Neural cell (in vitro differentiated cells): ENCODE data around the gene HIC1. TPM values are rescaled to one million over a fixed set of nuclear protein-coding genes. Genes with fewer than 3 reads are reported as not detected.

ENCODE experiments used
- H2AFZ ChIP-seq: fragments of 200-600, 300-800 bp; sonication (generic), shearing (Covaris generic); 2 replicates; pipeline ENCODE4 v1.6.0; 2014; ENCODE audit warnings: low read depth, mild to moderate bottlenecking, antibody characterized with exemption, low read length, moderate library complexity
- H3F3A ChIP-seq: fragments of 200-600 bp; shearing (Covaris generic); 2 replicates; pipeline ENCODE4 v1.6.1; 2016; ENCODE audit warnings: mild to moderate bottlenecking, moderate library complexity, mixed read lengths, antibody characterized with exemption, low read length; ENCODE audit not compliant: insufficient read depth, poor library complexity, severe bottlenecking
- H3K27ac ChIP-seq: fragments of 200-600, 300-800 bp; sonication (generic), shearing (Covaris generic); 2 replicates; pipeline ENCODE4 v1.5.1; 2014; ENCODE audit warnings: mild to moderate bottlenecking, low read length, moderate library complexity
- H3K27me3 ChIP-seq: fragments of 300-800, 200-600 bp; sonication (generic), shearing (Covaris generic); 2 replicates; pipeline ENCODE4 v1.6.0; 2014; ENCODE audit warnings: mild to moderate bottlenecking, low read depth, low read length, moderate library complexity; ENCODE audit not compliant: insufficient read depth
- H3K36me3 ChIP-seq: fragments of 300-800, 200-600 bp; sonication (generic), shearing (Covaris generic); 2 replicates; pipeline ENCODE4 v1.5.1; 2014; ENCODE audit warnings: mild to moderate bottlenecking, antibody characterized with exemption, low read length, moderate library complexity; ENCODE audit not compliant: insufficient read depth
- H3K4me2 ChIP-seq: fragments of 300-800, 200-600 bp; sonication (generic), shearing (Covaris generic); 2 replicates; pipeline ENCODE4 v1.6.0; 2014; ENCODE audit warnings: mild to moderate bottlenecking, low read length
- H3K4me3 ChIP-seq: fragments of 300-800, 200-600 bp; sonication (generic), shearing (Covaris generic); 2 replicates; pipeline ENCODE4 v1.5.1; 2014; ENCODE audit warnings: mild to moderate bottlenecking, low read length, moderate library complexity
- H3K79me2 ChIP-seq: fragments of 200-600 bp; shearing (Covaris generic); replicated peaks from 2 replicates; pipeline ENCODE4 v1.6.0; 2014; ENCODE audit warnings: mild to moderate bottlenecking, low read length, moderate library complexity; ENCODE audit not compliant: insufficient read depth
- H3K9ac ChIP-seq: fragments of 300-800, 200-600 bp; sonication (generic), shearing (Covaris generic); 2 replicates; pipeline ENCODE4 v1.6.1; 2016; ENCODE audit warnings: mild to moderate bottlenecking, low read length, mixed read lengths
- H3K9me2 ChIP-seq: fragments of 200-600 bp; shearing (Covaris generic); 2 replicates; pipeline ENCODE4 v1.6.1; 2016; ENCODE audit warnings: mild to moderate bottlenecking, low read length, mixed read lengths; ENCODE audit not compliant: insufficient read depth
- H3K9me3 ChIP-seq: fragments of 200-600, 300-800 bp; sonication (generic), shearing (Covaris generic); 2 replicates; pipeline ENCODE4 v1.6.1; 2016; ENCODE audit warnings: mild to moderate bottlenecking, mixed run types, low read length, moderate library complexity, mixed read lengths
- H4K20me1 ChIP-seq: fragments of 200-600 bp; shearing (Covaris generic); 2 replicates; pipeline ENCODE4 v1.6.1; 2016; ENCODE audit warnings: mild to moderate bottlenecking, mixed run types; ENCODE audit not compliant: insufficient read depth
- CTCF ChIP-seq: fragments of 450-650 bp; IDR thresholded peaks from 2 replicates; pipeline ENCODE4 v1.5.1; 2014; ENCODE audit warnings: antibody characterized with exemption, mild to moderate bottlenecking, moderate library complexity; ENCODE audit not compliant: poor library complexity, severe bottlenecking
- EP300 ChIP-seq: fragments of 450-650 bp; conservative IDR thresholded peaks from 2 replicates; pipeline ENCODE4 v1.6.1; 2014; ENCODE audit warnings: antibody characterized with exemption, mild to moderate bottlenecking, moderate library complexity; ENCODE audit not compliant: poor library complexity, severe bottlenecking
- EZH2 ChIP-seq: fragments of 200-600, 300-800 bp; shearing (Covaris generic), sonication (generic); IDR thresholded peaks from 2 replicates; pipeline ENCODE4 v1.6.1; 2014; ENCODE audit warnings: antibody characterized with exemption, low read length, borderline replicate concordance, mild to moderate bottlenecking; ENCODE audit not compliant: insufficient read depth, poor library complexity, severe bottlenecking
- MXI1 ChIP-seq: fragments of 450-650 bp; conservative IDR thresholded peaks from 2 replicates; pipeline ENCODE4 v1.6.1; 2014; ENCODE audit warnings: antibody characterized with exemption, mild to moderate bottlenecking; ENCODE audit not compliant: poor library complexity, severe bottlenecking
- POLR2AphosphoS5 ChIP-seq: IDR thresholded peaks from 2 replicates; pipeline ENCODE4 v1.6.1; 2012
- RAD21 ChIP-seq: fragments of 450-650 bp; conservative IDR thresholded peaks from 2 replicates; pipeline ENCODE4 v1.6.1; 2014; ENCODE audit warnings: antibody characterized with exemption, mild to moderate bottlenecking, moderate library complexity
- SMC3 ChIP-seq: fragments of 450-650 bp; conservative IDR thresholded peaks from 2 replicates; pipeline ENCODE4 v1.6.1; 2014; ENCODE audit warnings: antibody characterized with exemption, mild to moderate bottlenecking, moderate library complexity; ENCODE audit not compliant: poor library complexity
- TAF1 ChIP-seq: IDR thresholded peaks from 2 replicates; pipeline ENCODE4 v1.6.1; 2012; ENCODE audit warnings: low read depth
- polyA plus RNA-seq: library from polyadenylated mRNA; depleted of rRNA; stranded (reverse); fragments of >200 nt; gene quantifications from 2 replicates; pipeline ENCODE4 v1.2.3, GENCODE V29; 2014
- TF ChIP-seq, protein P1 (sequence below): IDR thresholded peaks from 2 replicates; pipeline ENCODE4 v1.6.1; 2012; ENCODE audit warnings: borderline replicate concordance

The HIC1 gene
- polyA plus RNA-seq, 1 donor from 2014 or later = 2.8 TPM

DNA sequence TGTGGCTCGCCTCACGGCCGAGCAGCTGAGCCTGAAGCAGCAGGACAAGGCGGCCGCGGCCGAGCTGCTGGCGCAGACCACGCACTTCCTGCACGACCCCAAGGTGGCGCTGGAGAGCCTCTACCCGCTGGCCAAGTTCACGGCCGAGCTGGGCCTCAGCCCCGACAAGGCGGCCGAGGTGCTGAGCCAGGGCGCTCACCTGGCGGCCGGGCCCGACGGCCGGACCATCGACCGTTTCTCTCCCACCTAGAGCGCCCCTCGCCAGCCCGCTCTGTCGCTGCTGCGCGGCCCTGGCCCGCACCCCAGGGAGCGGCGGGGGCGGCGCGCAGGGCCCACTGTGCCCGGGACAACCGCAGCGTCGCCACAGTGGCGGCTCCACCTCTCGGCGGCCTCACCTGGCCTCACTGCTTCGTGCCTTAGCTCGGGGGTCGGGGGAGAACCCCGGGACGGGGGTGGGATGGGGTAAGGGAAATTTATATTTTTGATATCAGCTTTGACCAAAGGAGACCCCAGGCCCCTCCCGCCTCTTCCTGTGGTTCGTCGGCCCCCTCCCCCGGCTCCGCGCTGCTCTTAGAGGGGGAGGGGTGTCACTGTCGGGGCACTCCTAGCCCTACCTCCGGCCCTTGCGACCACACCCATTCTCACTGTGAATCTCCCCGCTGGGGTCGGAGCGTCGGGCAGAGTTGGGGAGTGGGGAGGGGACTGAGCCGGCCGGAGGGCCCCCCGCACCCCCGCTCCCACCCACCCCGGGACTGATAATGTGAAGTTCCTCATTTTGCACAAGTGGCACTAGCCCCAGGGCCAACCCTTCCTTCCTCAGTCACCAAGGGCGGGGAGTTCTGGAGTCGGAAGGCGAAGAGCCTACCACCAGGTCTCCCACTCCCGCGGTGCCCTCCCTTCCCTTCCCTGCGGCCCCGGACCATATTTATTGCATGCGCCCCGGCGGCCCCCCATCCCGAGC is 4.0 kb downstream of the HIC1 start:
- Histone ChIP-seq H3K9me2 (no peaks in the 10 kb centered on the region), H3K27ac (no peak overlapping the region), H3K4me2 (no peak overlapping the region), H3F3A (no peaks in the 10 kb centered on the region), H3K79me2 (no peaks in the 10 kb centered on the region), H3K9me3 (peaks cover 5% of the 10 kb centered on the region), H3K27me3 (peaks cover 65% of the 10 kb centered on the region), H3K9ac (no peak overlapping the region), H2AFZ (no peak overlapping the region), H3K36me3 (no peaks in the 10 kb centered on the region), H4K20me1 (no peaks in the 10 kb centered on the region), H3K4me3 (no peak overlapping the region)
- TF ChIP-seq EZH2 (no peak), EP300 (no peak), SMC3 (no peak), TAF1 (no peak), CTCF (no peak), RAD21 (no peak), POLR2AphosphoS5 (no peak), MXI1 (no peak)
- TF ChIP-seq, protein P1, sequence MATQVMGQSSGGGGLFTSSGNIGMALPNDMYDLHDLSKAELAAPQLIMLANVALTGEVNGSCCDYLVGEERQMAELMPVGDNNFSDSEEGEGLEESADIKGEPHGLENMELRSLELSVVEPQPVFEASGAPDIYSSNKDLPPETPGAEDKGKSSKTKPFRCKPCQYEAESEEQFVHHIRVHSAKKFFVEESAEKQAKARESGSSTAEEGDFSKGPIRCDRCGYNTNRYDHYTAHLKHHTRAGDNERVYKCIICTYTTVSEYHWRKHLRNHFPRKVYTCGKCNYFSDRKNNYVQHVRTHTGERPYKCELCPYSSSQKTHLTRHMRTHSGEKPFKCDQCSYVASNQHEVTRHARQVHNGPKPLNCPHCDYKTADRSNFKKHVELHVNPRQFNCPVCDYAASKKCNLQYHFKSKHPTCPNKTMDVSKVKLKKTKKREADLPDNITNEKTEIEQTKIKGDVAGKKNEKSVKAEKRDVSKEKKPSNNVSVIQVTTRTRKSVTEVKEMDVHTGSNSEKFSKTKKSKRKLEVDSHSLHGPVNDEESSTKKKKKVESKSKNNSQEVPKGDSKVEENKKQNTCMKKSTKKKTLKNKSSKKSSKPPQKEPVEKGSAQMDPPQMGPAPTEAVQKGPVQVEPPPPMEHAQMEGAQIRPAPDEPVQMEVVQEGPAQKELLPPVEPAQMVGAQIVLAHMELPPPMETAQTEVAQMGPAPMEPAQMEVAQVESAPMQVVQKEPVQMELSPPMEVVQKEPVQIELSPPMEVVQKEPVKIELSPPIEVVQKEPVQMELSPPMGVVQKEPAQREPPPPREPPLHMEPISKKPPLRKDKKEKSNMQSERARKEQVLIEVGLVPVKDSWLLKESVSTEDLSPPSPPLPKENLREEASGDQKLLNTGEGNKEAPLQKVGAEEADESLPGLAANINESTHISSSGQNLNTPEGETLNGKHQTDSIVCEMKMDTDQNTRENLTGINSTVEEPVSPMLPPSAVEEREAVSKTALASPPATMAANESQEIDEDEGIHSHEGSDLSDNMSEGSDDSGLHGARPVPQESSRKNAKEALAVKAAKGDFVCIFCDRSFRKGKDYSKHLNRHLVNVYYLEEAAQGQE = no peak

GRCh38 chr17:2059547-2060384 is 4.9 kb downstream of the HIC1 start:
- H3K9me3 ChIP-seq = peaks cover 5% of the 10 kb centered on the region
- H2AFZ ChIP-seq = no peak overlapping the region
- no peak for TF ChIP-seq CTCF
- H3K27me3 ChIP-seq = peaks cover 58% of the 10 kb centered on the region
- H3F3A ChIP-seq = no peaks in the 10 kb centered on the region
- no peak overlapping the region for H3K27ac ChIP-seq
- H3K9ac ChIP-seq = no peak overlapping the region
- H3K9me2 ChIP-seq = no peaks in the 10 kb centered on the region
- H3K79me2 ChIP-seq = no peaks in the 10 kb centered on the region
- H3K36me3 ChIP-seq = no peaks in the 10 kb centered on the region
- H3K4me3 ChIP-seq = no peak overlapping the region
- H4K20me1 ChIP-seq = no peaks in the 10 kb centered on the region
- H3K4me2 ChIP-seq = no peak overlapping the region
